DMS 273 (cell line): ENCODE data around the gene ZFYVE28.
A peak's percentile ranks its signal among the peaks of the same experiment; 100 is the strongest.

ENCODE experiments used
- DNase-seq: peaks from one replicate; lab custom pipeline; 2025; ENCODE audit not compliant: unreplicated experiment; lab: John Stamatoyannopoulos, UW

The ZFYVE28 gene

GRCh38 chr4:2291705-2292645, 126.5 kb downstream of the ZFYVE28 start:
- no peak for DNase-seq

DNA sequence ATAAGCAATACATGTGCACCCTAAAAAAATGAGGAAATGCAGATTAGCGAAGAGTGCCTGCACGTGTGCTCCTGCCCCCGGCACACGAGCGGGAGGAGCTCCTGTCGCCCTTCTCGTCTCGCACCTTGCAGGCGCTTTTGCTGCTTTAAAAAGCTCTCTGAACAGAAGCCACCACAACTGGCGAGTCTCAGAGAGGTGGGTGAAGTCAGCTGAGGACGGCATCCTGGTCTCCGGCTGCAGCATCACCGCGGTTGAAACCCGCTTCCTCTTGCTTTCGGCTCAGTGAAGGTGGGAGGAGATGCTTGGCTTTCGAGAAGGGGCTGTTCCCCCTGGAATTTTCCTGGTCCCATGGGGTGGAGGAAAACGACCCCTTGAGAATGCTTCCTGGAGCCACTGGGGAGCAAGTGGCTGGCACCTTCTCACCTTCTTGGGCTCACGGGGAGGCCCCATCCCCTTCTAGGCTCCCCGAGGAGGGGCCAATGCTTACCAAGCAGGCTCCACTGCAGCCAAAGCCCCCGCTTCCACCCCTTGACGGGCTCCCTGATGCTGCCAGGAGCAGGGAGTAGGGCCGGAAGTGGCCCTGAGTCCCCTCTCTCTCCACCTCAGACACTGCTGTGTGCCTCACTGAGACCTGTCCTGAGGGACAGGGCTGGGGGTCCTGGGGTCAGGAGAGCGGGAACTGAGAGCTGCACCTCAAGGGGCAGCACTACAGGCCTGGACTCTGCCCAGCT, 127.3 kb downstream of the ZFYVE28 start:
- no peak for DNase-seq

DNA sequence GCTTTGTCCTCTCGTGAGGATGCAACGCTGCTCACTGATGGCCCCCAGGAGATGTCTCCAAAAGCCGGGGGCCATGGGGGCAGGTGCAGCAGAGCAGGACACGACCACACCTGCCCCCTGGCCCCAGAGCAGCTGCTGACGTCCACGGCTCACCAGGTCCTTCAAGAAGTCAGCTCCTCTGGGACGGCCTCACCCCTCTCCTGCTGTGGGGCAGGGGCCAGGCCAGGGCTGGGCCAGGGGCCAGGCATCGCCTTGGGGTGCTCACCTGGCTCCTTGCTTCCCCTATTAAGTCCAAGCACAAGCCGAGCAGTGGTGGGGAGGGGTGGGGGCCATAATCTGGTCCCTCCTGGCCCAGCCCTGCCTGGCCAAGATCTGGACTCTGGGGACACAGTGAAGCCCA, 128.0 kb downstream of the ZFYVE28 start:
- no peak for DNase-seq

DNA sequence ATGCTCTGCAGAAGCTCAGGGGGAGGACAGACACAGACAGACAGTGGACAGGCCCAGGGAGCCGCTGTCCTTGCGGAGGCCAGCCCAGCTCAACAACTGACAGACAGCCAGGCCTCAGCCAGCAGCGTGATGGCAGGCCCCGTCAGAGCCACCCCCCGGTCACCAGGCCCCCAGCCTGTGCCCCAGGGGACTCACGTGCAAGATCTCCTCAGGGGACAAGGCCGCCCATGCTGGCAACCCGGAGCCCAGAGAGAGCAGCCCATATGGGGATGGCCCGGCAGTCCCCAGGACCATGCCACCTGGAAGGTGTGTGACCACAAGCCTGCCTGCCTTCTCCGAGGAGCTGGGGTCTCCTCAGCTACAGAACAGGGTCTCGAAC, 128.5 kb downstream of the ZFYVE28 start:
- no peak for DNase-seq

DNA sequence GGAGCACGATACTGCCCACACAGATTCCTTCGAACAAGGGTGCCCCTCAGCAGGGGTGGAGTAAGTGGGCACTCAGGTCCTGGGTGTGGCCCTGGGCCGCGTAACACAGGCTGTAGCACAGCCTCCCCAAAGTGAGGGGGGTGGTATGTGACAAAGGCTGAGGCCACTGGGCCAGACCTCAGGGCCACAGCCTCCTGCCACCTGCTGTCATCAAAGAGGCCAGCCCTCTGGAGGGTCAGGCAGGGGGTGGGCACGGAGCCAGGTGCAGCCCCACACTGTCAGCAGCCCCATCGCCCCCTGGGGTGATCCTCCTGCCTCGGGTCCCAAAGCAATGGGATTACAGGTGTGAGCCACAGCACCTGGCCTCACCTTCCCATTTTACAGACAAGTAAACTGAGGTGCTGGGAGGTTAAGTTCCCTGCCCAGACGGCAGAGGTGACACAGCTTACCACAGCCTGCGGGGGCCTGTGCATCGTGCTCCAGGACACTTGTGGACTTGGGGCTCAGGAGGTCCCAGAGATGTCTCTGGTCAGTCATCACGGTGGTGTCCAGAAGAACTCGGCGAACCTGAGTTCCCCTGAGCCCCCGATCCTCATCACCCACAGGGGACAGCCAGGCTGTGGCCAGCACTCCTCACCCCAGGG, 129.0 kb downstream of the ZFYVE28 start:
- no peak for DNase-seq

DNA sequence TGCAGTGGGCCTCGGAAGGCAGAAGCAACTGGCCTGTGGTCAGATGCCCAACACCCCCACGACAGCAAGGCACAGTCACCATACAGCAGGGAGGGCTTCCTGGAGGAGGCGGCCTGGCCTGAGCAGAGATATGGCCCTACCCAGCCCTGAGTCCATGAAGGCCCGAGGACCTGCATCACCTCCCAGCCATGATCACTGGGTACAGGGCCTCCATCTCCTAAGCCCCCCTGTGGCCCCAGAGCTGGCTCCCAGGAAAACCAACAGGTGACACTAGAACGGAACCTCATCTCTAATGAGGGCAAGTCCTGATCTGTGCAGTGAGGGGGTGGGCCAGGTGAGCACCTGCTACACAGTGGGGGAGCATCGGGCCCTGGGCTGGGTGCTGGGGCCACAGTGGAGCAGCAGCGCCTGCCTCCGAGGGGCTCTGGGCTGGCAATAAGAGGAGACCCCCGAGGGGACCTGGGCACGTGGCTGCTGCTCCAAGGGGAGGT, 130.3 kb downstream of the ZFYVE28 start:
- no peak for DNase-seq

- no peak for DNase-seq
These were observed 130.9 kb downstream of the ZFYVE28 start for GRCh38 chr4:2287594-2287915.

- no peak for DNase-seq
These were observed 131.4 kb downstream of the ZFYVE28 start for GRCh38 chr4:2286904-2287593.

DNA sequence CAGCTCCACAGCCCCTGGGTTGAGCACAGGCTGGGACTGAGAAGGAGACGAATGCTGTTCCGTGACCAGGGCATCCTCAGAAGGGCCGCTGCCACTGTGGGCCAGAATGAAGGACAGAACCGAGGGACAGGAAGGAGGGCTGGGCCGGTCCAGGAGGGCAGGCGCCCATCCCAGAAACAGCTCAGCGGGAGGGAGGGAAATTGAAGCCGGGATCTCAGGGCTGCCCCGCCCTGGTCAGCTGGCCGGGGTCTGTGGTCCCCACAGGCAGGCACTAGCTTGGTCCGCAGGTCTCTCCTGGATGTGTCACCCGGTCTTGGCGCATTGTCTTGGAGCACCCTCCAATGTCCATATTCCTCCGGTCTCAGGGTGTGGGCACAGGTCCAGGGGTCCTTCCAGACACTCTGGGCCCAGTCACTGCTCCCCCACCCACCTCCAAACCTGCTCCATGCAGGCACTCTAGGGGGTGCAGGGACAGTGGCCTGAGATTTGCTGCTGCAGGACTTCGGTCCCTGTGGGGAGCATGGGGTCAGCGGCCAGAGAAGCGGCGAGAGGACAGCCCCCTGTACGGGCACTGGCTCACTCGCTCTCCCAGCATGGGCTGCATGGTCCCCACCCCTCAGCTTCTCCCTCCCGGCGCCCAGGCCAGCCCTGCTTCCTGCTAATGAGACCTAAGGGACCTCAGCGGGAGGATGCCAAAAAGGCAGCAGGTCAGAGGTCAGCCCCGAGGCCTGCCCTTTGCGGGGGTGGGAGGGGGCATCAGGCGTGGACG, 132.6 kb downstream of the ZFYVE28 start:
- DNase-seq = no peak

- no peak for DNase-seq
These were observed 133.4 kb downstream of the ZFYVE28 start for GRCh38 chr4:2284934-2285612.

DNA sequence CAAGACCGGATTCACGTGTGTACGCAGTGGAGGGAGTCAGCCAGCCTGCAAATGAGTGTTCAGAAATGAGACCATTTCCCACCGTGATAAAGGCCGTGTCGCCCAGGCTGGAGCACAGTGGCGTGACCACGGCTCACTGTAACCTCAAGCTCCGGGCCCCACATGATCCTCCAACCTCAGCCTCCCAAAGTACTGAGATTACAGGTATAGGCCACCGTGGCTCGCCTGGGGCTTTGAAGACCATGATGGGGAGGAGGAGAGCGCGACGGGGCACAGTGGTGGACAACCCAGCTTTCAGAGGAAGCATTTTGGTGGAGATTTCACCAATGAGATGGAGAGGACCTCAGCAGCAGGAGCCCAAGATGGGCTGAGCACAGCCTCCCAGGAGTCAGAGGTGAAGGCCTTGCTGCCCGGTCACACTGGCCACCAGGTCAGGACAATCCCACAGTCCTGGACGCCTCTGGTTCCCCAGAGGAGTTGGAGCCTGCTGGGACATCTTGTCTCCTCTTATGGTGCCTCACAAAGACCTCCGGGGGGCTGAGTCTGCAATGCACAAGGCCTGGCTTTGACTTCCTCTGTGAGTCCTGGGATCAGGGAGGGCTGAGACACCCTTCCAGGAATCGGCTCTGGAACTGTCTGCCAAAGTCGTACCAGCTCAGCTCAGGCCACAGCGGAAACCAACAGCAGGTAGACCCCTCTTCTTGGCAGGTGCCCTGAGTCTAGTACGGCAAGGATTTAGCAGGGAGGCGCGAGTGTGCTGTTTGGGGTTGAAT, 134.1 kb downstream of the ZFYVE28 start:
- DNase-seq = no peak

DNA sequence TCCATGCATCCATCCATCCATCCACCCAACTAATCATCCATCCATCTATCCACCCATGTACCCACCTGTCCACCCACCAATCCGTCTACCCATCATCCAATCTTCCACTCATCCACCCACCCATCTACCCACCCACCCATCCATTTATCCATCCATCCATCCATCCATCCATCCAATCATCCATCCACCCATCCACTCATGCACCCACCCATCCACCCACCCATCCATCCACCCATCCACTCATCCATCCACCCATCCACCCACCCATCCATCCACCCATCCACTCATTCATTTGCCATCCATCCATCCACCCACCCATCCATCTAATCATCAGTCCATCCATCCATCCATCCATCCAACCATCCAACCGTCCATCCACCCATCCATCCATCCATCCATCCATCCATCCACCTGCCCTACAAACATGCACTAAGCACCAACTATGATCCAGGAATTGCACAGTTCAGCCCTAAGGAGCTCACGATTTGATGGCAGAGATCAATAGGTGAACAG, 135.2 kb downstream of the ZFYVE28 start:
- no peak for DNase-seq

DNA sequence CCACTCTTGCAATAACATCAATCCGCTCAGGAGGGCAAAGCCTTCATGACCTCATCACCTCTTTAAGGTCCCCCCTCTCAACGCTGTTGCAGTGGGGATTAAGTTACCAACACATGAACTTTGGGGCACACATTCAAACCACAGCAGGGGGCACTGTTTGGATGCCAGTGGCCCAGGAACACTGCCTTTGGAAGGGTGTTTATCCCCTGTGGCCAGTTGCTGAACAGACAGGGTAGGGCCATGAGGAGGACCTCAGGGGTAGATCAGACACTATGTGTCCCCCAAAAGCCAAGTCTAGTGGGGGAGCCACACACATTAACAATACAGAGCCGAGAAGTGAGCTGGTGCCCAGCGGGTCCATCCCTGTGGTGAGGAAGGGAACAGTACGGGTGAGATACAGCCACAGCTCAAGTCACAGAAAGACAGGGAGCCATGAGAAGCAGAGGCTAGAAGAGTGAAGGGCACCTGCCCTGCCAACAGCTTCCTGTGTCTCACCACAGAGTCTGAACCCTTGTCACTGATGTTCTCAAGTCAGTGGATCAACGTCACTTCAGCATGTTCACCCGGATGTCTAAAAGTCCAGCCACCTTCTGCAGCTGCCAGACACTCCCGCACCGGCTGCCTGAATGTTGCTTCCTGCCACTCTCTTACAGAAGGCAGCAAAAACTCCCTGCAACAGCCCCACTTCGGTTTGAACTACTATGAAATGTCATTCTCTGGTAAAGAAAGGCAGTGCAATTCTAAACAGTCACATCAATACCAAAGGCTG, 136.7 kb downstream of the ZFYVE28 start:
- peak; percentile 24 for DNase-seq

DNA sequence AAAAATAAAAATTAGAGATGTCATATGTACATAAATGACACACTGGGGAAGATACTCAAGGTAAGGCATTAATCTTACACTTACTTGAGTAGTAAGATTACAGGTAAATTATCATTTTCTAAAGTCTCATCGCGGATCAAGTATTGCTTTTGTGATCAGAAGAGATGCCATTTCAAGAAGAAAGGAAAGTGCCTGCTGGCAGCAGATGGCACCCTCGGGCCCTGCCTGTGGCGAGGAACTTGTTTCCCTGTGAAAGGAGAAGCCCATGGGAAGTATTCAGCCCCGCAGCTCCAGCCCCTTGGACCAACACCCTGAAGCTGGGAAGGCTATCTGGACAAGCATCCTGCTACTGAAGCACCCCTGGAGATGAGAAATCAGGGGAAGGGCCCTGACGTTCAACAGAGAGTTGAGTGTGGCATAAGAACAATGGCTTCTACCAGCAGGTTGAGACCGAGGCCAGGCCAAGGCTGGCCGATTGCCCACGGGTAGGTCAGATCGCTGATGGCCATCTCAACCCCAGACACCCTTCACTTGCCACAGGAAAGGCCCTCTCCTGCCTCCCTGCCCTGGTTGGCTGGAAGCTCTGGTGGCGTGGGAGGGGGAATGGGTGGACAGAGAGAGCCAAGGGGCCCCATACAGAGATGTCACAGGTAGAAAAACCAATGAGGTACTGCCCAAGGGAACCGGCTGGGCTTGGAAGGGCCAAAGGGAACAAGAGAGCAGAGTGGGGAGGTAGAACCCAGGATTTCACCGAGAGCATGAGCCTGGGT, 137.7 kb downstream of the ZFYVE28 start:
- DNase-seq = peak; percentile 43

DNA sequence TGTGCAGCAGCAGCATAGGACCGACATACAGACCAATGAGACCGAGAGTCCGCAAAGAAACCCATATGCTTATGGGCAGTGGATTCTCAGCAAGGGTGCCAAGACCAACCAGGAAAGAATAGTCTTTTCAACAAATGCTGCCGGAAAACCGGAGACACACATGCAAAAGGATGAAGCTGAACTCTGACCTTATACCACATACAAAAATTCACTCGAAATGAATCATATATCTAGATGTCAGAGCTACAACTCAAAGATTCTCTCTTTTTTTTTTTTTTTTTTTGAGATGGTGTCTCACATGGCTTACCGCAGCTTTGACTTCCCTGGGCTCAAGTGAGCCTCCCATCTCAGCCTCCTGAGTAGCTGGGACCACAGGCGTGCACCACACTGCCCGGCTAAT, 140.5 kb downstream of the ZFYVE28 start:
- no peak for DNase-seq

DNA sequence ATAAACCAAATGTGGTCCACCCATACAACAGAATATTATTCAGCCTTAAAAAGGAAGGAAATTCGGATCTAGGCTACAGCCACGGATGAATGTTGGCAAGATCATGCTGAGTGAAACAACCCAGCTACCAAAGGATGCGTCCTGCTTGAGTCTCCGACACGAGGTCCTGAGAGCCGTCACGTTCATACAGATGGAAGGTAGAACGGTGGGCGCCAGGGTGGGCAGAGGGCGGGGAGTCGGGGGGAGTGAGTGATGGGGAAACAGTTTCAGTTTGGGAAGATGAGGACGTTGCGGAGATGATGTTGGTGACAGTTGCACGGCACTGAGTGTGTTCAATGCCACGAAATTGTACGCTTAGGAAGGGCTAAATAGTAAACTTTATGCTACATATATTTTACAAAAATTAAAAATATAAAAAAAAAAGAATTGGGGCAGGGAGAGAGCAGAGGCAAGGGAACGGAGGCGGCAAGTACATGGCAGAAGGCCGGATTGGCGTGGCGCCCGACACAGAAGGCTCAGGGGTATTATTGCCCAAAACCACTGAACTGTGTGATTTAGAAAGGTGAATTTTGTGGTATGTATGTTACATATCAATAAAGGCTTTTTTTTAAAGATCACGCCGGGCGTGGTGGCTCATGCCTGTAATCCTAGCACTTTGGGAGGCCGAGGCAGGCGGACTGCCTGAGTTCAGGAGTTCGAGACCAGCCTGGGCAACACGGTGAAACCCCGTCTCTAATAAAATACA, 141.7 kb downstream of the ZFYVE28 start:
- DNase-seq = peak; percentile 48
